GM19467 (cell line): Measurements from ENCODE around the gene NDUFA6.
"Not testable (repeated sequence)": the region's sequence is repeated elsewhere in the genome, so short reads cannot be mapped to it uniquely, and the experiment has no call there.

Experiments used
- ATAC-seq: cut with Tn5 transposase; IDR thresholded peaks from one replicate; pipeline ENCODE4 v1.9.1; 2021; ENCODE audit warnings: mild to moderate bottlenecking, moderate library complexity; ENCODE audit not compliant: unreplicated experiment

NDUFA6 gene

GRCh38 chr22:42090596-42091454, at the start of gene NDUFA6:
NDUFA6 (minus strand) TSS chr22:42090772; CDS start chr22:42090744, 28 bp downstream.
- ATAC-seq: peak; percentile 92

- not testable (repeated sequence) for ATAC-seq
Observed at GRCh38 chr22:42140153-42140552, 49.6 kb upstream of the NDUFA6 start.

- ATAC-seq: not testable (repeated sequence)
Observed at GRCh38 chr22:42139508-42139907, 48.9 kb upstream of the NDUFA6 start.

GRCh38 chr22:42138972-42139371, 48.4 kb upstream of the NDUFA6 start:
- ATAC-seq: no peak

- ATAC-seq: no peak
Observed at GRCh38 chr22:42138122-42138770, 47.7 kb upstream of the NDUFA6 start.

GRCh38 chr22:42135688-42136087, 45.1 kb upstream of the NDUFA6 start:
- ATAC-seq: not testable (repeated sequence)

GRCh38 chr22:42134100-42135020, 43.8 kb upstream of the NDUFA6 start:
- ATAC-seq: no peak

- ATAC-seq: no peak
Observed at GRCh38 chr22:42132457-42132856, 41.9 kb upstream of the NDUFA6 start.

GRCh38 chr22:42131562-42131961, 41.0 kb upstream of the NDUFA6 start:
- no peak for ATAC-seq

- ATAC-seq: not testable (repeated sequence)
Observed at GRCh38 chr22:42130639-42131431, 40.3 kb upstream of the NDUFA6 start, which contains the start of gene CYP2D6. CYP2D6 (minus strand) TSS chr22:42130810; CDS start chr22:42130791, 19 bp downstream.

- not testable (repeated sequence) for ATAC-seq
Observed at GRCh38 chr22:42130182-42130581, 39.6 kb upstream of the NDUFA6 start.

- ATAC-seq: not testable (repeated sequence)
Observed at GRCh38 chr22:42128776-42129694, 38.5 kb upstream of the NDUFA6 start.

- not testable (repeated sequence) for ATAC-seq
Observed at GRCh38 chr22:42128007-42128406, 37.4 kb upstream of the NDUFA6 start.

GRCh38 chr22:42127606-42128005, 37.0 kb upstream of the NDUFA6 start:
- ATAC-seq: no peak

GRCh38 chr22:42123529-42123928, 33.0 kb upstream of the NDUFA6 start:
- not testable (repeated sequence) for ATAC-seq

- not testable (repeated sequence) for ATAC-seq
Observed at GRCh38 chr22:42120231-42121021, 29.9 kb upstream of the NDUFA6 start.

GRCh38 chr22:42116848-42117424, 26.4 kb upstream of the NDUFA6 start:
- ATAC-seq: no peak

GRCh38 chr22:42115420-42115830, 24.9 kb upstream of the NDUFA6 start:
- not testable (repeated sequence) for ATAC-seq
